Tibial nerve (tissue), 4 donors: ENCODE data around the gene RAMP1. TPM values are rescaled to one million over a fixed set of nuclear protein-coding genes. Genes with fewer than 3 reads are reported as not detected.
A peak's percentile ranks its signal among the peaks of the same experiment; 100 is the strongest.

Experiments
- DNase-seq, 2 donors: peaks; one replicate each; pipeline ENCODE4 v3.0.0-alpha.2; 2019; ENCODE audit warnings: low spot score in 2 of 2
- H3K27ac ChIP-seq, 4 donors: fragments of 200-600 bp; sonication (generic) in 3 of 4; one replicate each; pipeline ENCODE4 v1.5.1; 2017 to 2019; ENCODE audit warnings: mild to moderate bottlenecking in 1 of 4
- H3K27me3 ChIP-seq, 2 donors: fragments of 200-600 bp; sonication (generic) in 1 of 2; one replicate each; pipeline versions ENCODE4 v1.5.1 to v1.6.0; 2017 to 2019
- H3K36me3 ChIP-seq, 3 donors: fragments of 200-600 bp; sonication (generic); one replicate each; pipeline ENCODE4 v1.5.1; 2018 to 2019
- H3K4me1 ChIP-seq, 4 donors: fragments of 200-600 bp; sonication (generic) in 3 of 4; one replicate each; pipeline ENCODE4 v1.5.1; 2017 to 2019
- H3K4me3 ChIP-seq, 4 donors: fragments of 200-600 bp; sonication (generic) in 3 of 4; one replicate each; pipeline ENCODE4 v1.5.1; 2017 to 2019; ENCODE audit warnings: mild to moderate bottlenecking in 1 of 4, moderate library complexity in 1 of 4
- H3K9me3 ChIP-seq, 4 donors: fragments of 200-600 bp; sonication (generic) in 3 of 4; one replicate each; pipeline ENCODE4 v1.5.1; 2017 to 2019
- CTCF ChIP-seq, 5 experiments: fragments of 200-600 bp in 3 of 5; fragments of 450-650 bp in 2 of 5; sonication (generic) in 3 of 5; IDR thresholded peaks; one replicate each; pipeline ENCODE4 v1.5.1; 2016 to 2019; ENCODE audit warnings: antibody characterized with exemption in 5 of 5, mild to moderate bottlenecking in 3 of 5, moderate library complexity in 2 of 5
- EP300 ChIP-seq, 2 donors: sonication (generic); formaldehyde crosslinking; IDR thresholded peaks; one replicate each; pipeline ENCODE4 v1.6.1; 2017; ENCODE audit warnings: antibody characterized with exemption in 2 of 2, mild to moderate bottlenecking in 1 of 2
- POLR2A ChIP-seq, 2 donors: fragments of 450-650 bp; IDR thresholded peaks; one replicate each; pipeline ENCODE4 v1.6.1; 2017; ENCODE audit warnings: antibody characterized with exemption in 2 of 2, mild to moderate bottlenecking in 2 of 2, moderate library complexity in 2 of 2
- WGBS, 2 donors: methylation state at CpG; one replicate each; pipeline ENCODE4 v1.1.5; 2018; 5-methylcytosine and 5-hydroxymethylcytosine counted together
- total RNA-seq, 4 donors: library from RNA; depleted of rRNA; stranded (reverse); fragments of >200 nt; gene quantifications; one replicate each; pipeline ENCODE4 v1.1.0, GENCODE V29; 2016

The RAMP1 gene
- total RNA-seq, 4 donors from 2014 or later, result 60.6 to 105 (median 76.2) TPM

GRCh38 chr2:237921967-237922492 lies 62.6 kb downstream of the RAMP1 start:
- no peaks in the 10 kb centered on the region for H3K9me3 ChIP-seq

GRCh38 chr2:237922641-237923361 lies 63.4 kb downstream of the RAMP1 start:
- peak overlapping the region in 2 of 4 donors; percentile 6 to 67 for H3K27ac ChIP-seq
- H3K4me1 ChIP-seq, result peaks cover 0 to 11% (median 0%) of the 10 kb centered on the region in 4 donors
- no peaks in the 10 kb centered on the region for H3K9me3 ChIP-seq
- 58 to 60% methylated on average over 12 to 13 of the region's 13 CpGs for WGBS, 2 donors
- TF ChIP-seq EP300 (IDR thresholded peaks at IDR 0.05) (no peak), CTCF (IDR thresholded peaks at IDR 0.05) (no peak), POLR2A (IDR thresholded peaks at IDR 0.05) (no peak)
- peak overlapping the region in 1 of 4 donors; percentile 38 for H3K4me3 ChIP-seq
- DNase-seq, result no peak
- H3K27me3 ChIP-seq, result no peaks in the 10 kb centered on the region
- no peaks in the 10 kb centered on the region for H3K36me3 ChIP-seq

More at GRCh38 chr2:237921967-237922492, 62.6 kb downstream of the RAMP1 start:
- DNase-seq, result no peak
- Histone ChIP-seq H3K27ac (no peak overlapping the region), H3K4me1 (peaks cover 0 to 11% (median 0%) of the 10 kb centered on the region in 4 donors), H3K4me3 (no peak overlapping the region), H3K36me3 (no peaks in the 10 kb centered on the region), H3K27me3 (no peaks in the 10 kb centered on the region)
- WGBS, 2 donors, result 88 to 89% methylated on average over 10 of the region's 10 CpGs
- no peak for TF ChIP-seq CTCF (IDR thresholded peaks at IDR 0.05)
- no peak for TF ChIP-seq EP300 (IDR thresholded peaks at IDR 0.05)
- no peak for TF ChIP-seq POLR2A (IDR thresholded peaks at IDR 0.05)

GRCh38 chr2:237923481-237924163 lies 64.2 kb downstream of the RAMP1 start:
- 20% methylated on average over 33 of the region's 33 CpGs for WGBS, 2 donors
- peak; percentile 43 to 57 for DNase-seq
- H3K4me1 ChIP-seq, result peaks cover 0 to 11% (median 0%) of the 10 kb centered on the region in 4 donors
- peak overlapping the region in 2 of 4 donors; percentile 20 to 38 for H3K4me3 ChIP-seq
- H3K27ac ChIP-seq, result peak overlapping the region in 2 of 4 donors; percentile 6 to 67
- H3K36me3 ChIP-seq, result no peaks in the 10 kb centered on the region
- H3K9me3 ChIP-seq, result no peaks in the 10 kb centered on the region
- no peaks in the 10 kb centered on the region for H3K27me3 ChIP-seq
- TF ChIP-seq POLR2A (IDR thresholded peaks at IDR 0.05) (no peak), CTCF (IDR thresholded peaks at IDR 0.05) (peak; percentile 88 to 95 (median 93)), EP300 (IDR thresholded peaks at IDR 0.05) (peak in 1 of 2 donors; percentile 72)

- Histone ChIP-seq H3K36me3 (no peaks in the 10 kb centered on the region), H3K9me3 (no peaks in the 10 kb centered on the region), H3K27ac (no peak overlapping the region), H3K4me3 (no peak overlapping the region), H3K27me3 (no peaks in the 10 kb centered on the region), H3K4me1 (peaks cover 0 to 11% (median 0%) of the 10 kb centered on the region in 4 donors)
- TF ChIP-seq CTCF (IDR thresholded peaks at IDR 0.05) (no peak), POLR2A (IDR thresholded peaks at IDR 0.05) (no peak), EP300 (IDR thresholded peaks at IDR 0.05) (no peak)
- WGBS, 2 donors, result 94 to 95% methylated on average over 14 of the region's 14 CpGs
- no peak for DNase-seq
Measured at GRCh38 chr2:237924164-237924534, 64.7 kb downstream of the RAMP1 start.

GRCh38 chr2:237927135-237927534 lies 67.7 kb downstream of the RAMP1 start:
- Histone ChIP-seq H3K27ac (no peak overlapping the region), H3K36me3 (no peaks in the 10 kb centered on the region), H3K27me3 (no peaks in the 10 kb centered on the region), H3K4me1 (peaks cover 0 to 25% (median 2%) of the 10 kb centered on the region in 4 donors), H3K4me3 (no peak overlapping the region), H3K9me3 (peaks cover 0 to 3% (median 0%) of the 10 kb centered on the region in 4 donors)
- WGBS, 2 donors, result 65 to 76% methylated on average over 5 of the region's 5 CpGs
- TF ChIP-seq EP300 (IDR thresholded peaks at IDR 0.05) (no peak), CTCF (IDR thresholded peaks at IDR 0.05) (no peak), POLR2A (IDR thresholded peaks at IDR 0.05) (no peak)
- no peak for DNase-seq
